A172 (cell line): ENCODE results near the gene FGD4. TPM values are rescaled to one million over a fixed set of nuclear protein-coding genes. Genes with fewer than 3 reads are reported as not detected.
A peak's percentile ranks its signal among the peaks of the same experiment; 100 is the strongest.
"Not testable (repeated sequence)": the region's sequence is repeated elsewhere in the genome, so short reads cannot be mapped to it uniquely, and the experiment has no call there.

Experiments used
- DNase-seq: peaks from one replicate; pipeline ENCODE4 v3.0.0-alpha.2; 2015; ENCODE audit warnings: low spot score
- total RNA-seq: library from RNA; depleted of rRNA; stranded (reverse); fragments of >200 nt; shearing (Covaris generic); gene quantifications from 2 replicates; pipeline ENCODE4 v1.2.3, GENCODE V29; 2014

FGD4 gene
- total RNA-seq, 1 experiment from 2014 or later = 0.69 TPM

- DNase-seq = no peak
Observed at GRCh38 chr12:32493282-32493681, 93.9 kb downstream of the FGD4 start.

- DNase-seq = no peak
Observed at GRCh38 chr12:32494656-32495055, 95.3 kb downstream of the FGD4 start.

- DNase-seq = no peak
Observed at GRCh38 chr12:32496946-32497345, 97.6 kb downstream of the FGD4 start.

- DNase-seq = no peak
Observed at GRCh38 chr12:32497864-32498263, 98.5 kb downstream of the FGD4 start.

- no peak for DNase-seq
Observed at GRCh38 chr12:32499048-32499447, 99.7 kb downstream of the FGD4 start.

GRCh38 chr12:32501835-32502333 lies 102.5 kb downstream of the FGD4 start:
- peak; percentile 20 for DNase-seq

- no peak for DNase-seq
Observed at GRCh38 chr12:32502693-32503502, 103.5 kb downstream of the FGD4 start.

- DNase-seq = no peak
Observed at GRCh38 chr12:32503730-32504129, 104.4 kb downstream of the FGD4 start.

- DNase-seq = no peak
Observed at GRCh38 chr12:32504591-32504990, 105.2 kb downstream of the FGD4 start.

- no peak for DNase-seq
Observed at GRCh38 chr12:32505067-32505945, 105.9 kb downstream of the FGD4 start.

GRCh38 chr12:32507096-32507941 lies 108.0 kb downstream of the FGD4 start:
- DNase-seq = not testable (repeated sequence)

- no peak for DNase-seq
Observed at GRCh38 chr12:32507942-32508320, 108.6 kb downstream of the FGD4 start.

GRCh38 chr12:32508626-32509025 lies 109.3 kb downstream of the FGD4 start:
- DNase-seq = no peak

GRCh38 chr12:32509328-32510091 lies 110.2 kb downstream of the FGD4 start:
- no peak for DNase-seq

GRCh38 chr12:32511976-32512375 lies 112.6 kb downstream of the FGD4 start:
- DNase-seq = not testable (repeated sequence)

- no peak for DNase-seq
Observed at GRCh38 chr12:32512379-32512778, 113.0 kb downstream of the FGD4 start.

GRCh38 chr12:32512910-32513309 lies 113.6 kb downstream of the FGD4 start:
- no peak for DNase-seq

GRCh38 chr12:32515137-32515873 lies 115.9 kb downstream of the FGD4 start:
- no peak for DNase-seq

GRCh38 chr12:32516230-32516629 lies 116.9 kb downstream of the FGD4 start:
- DNase-seq = no peak

GRCh38 chr12:32517966-32518365 lies 118.6 kb downstream of the FGD4 start:
- DNase-seq = no peak
